Measurements from ENCODE around the gene NABP1. TPM values are rescaled to one million over a fixed set of nuclear protein-coding genes. Genes with fewer than 3 reads are reported as not detected.

NABP1 gene
- total RNA-seq, 1 donor from 2014 or later: 86.0 TPM

DNA sequence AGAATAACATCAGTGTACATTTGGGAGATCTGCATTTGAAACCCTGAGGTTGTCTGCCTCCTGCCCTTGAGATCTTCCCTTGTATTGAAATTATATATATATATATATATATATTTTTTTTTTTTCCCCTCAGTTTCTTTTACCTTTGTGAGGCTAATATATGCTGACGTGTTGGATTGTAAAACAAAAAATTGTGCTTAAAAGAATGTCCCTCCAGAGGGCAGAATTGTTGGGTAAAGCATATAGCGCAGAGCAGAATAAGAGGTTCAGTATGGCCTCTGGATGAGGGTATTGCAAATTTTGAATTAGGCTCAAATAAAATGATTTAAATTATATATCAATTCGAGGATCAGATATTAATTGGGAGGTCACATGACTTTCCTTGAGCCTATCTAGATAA is 12.4 kb downstream of the NABP1 start:
- Mint-ChIP-seq H3K27ac (no peak overlapping the region), H3K27me3 (no peaks in the 10 kb centered on the region), H3K9me3 (no peaks in the 10 kb centered on the region), H3K4me1 (peaks cover 40% of the 10 kb centered on the region), H3K36me3 (ENCODE audit: low read depth) (peaks cover 41% of the 10 kb centered on the region), H3K4me3 (no peak overlapping the region)
- ChIA-PET POLR2A (interaction anchor here (2.6 kb wide), 1 partner anchor 12 kb away, joined by 25 read pairs; the partner anchor contains the start of gene NABP1), CTCF (interaction anchor here (2.6 kb wide), 1 partner anchor 124 kb away, joined by 23 read pairs; no protein-coding TSS in a partner anchor)
- no peak for DNase-seq
- intact Hi-C loops (cut with micrococcal nuclease): loop anchor here (2.0 kb wide), 2 partner anchors 14 to 68 kb away; no protein-coding TSS in a partner anchor
- TF ChIP-seq, protein P1, sequence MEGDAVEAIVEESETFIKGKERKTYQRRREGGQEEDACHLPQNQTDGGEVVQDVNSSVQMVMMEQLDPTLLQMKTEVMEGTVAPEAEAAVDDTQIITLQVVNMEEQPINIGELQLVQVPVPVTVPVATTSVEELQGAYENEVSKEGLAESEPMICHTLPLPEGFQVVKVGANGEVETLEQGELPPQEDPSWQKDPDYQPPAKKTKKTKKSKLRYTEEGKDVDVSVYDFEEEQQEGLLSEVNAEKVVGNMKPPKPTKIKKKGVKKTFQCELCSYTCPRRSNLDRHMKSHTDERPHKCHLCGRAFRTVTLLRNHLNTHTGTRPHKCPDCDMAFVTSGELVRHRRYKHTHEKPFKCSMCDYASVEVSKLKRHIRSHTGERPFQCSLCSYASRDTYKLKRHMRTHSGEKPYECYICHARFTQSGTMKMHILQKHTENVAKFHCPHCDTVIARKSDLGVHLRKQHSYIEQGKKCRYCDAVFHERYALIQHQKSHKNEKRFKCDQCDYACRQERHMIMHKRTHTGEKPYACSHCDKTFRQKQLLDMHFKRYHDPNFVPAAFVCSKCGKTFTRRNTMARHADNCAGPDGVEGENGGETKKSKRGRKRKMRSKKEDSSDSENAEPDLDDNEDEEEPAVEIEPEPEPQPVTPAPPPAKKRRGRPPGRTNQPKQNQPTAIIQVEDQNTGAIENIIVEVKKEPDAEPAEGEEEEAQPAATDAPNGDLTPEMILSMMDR (IDR thresholded peaks at IDR 0.05): no peak
- ATAC-seq (ENCODE audit: low read depth): no peak

DNA sequence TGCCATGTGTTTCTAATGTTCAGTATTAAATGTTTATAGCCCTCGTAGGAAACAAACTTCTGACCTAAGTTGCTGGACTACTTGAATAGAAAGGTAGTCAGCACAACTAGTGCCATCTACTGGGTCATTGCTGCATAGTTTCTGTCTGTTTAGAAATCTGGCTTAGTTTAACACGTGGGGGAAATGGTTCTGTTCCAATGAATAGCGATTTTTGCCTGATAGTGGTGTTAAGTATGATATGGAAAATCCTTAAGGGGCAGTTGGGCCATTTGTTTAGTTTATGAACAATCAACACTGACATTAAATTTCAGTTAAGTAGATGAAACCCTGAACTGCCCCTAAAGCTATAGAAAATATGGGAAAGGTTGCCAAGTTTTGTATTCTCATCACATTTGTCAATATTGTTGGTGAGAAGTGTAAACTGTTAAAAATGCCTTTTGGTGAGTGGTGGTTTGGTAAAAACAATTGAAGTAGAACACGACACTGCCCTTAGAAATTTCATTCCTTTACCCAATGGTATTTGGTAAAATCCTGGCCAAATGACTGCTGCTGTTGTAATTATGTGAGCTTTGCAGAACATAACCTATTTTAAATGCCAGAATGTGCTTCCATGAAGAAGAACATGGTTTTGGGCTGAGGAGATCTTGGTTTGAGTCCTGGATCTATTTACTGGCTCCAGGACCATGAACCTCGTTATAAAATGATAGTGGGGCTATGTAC is 13.2 kb downstream of the NABP1 start:
- no peak for DNase-seq
- intact Hi-C loops (cut with micrococcal nuclease): loop anchor here (1.0 to 2.0 kb wide), 6 partner anchors 14 to 471 kb away; no protein-coding TSS in a partner anchor
- CTCF ChIA-PET: interaction anchor here (0.7 to 2.7 kb wide), 16 partner anchors 10 to 953 kb away, joined by 3 to 38 read pairs (median 4); no protein-coding TSS in a partner anchor
- TF ChIP-seq, protein P1 (IDR thresholded peaks at IDR 0.05): no peak
- POLR2A ChIA-PET: interaction anchor here (0.6 to 1.7 kb wide), 5 partner anchors 14 to 124 kb away, joined by 4 to 8 read pairs (median 5); partner anchors contain the start of gene NABP1
- Mint-ChIP-seq H3K27me3 (no peaks in the 10 kb centered on the region), H3K27ac (peak overlapping the region; percentile 41), H3K4me1 (peaks cover 34% of the 10 kb centered on the region), H3K36me3 (ENCODE audit: low read depth) (peaks cover 38% of the 10 kb centered on the region), H3K9me3 (no peaks in the 10 kb centered on the region), H3K4me3 (no peak overlapping the region)
- peak; percentile 85 for ATAC-seq (ENCODE audit: low read depth)

GRCh38 chr2:191691898-191692297 is 14.0 kb downstream of the NABP1 start:
- H3K36me3 Mint-ChIP-seq (ENCODE audit: low read depth): peaks cover 32% of the 10 kb centered on the region
- intact Hi-C loops (cut with micrococcal nuclease): loop anchor here (1.0 to 2.0 kb wide), 6 partner anchors 15 to 470 kb away; no protein-coding TSS in a partner anchor
- H3K4me3 Mint-ChIP-seq: no peak overlapping the region
- peaks cover 26% of the 10 kb centered on the region for H3K4me1 Mint-ChIP-seq
- DNase-seq (no peak), ATAC-seq (ENCODE audit: low read depth) (no peak)
- POLR2A ChIA-PET: interaction anchor here (0.6 to 1.7 kb wide), 4 partner anchors 14 to 120 kb away, joined by 4 to 8 read pairs (median 5); partner anchors contain the start of gene NABP1
- H3K9me3 Mint-ChIP-seq: no peaks in the 10 kb centered on the region
- CTCF ChIA-PET: interaction anchor here (0.7 to 2.7 kb wide), 15 partner anchors 10 to 953 kb away, joined by 3 to 38 read pairs (median 4); no protein-coding TSS in a partner anchor
- no peak overlapping the region for H3K27ac Mint-ChIP-seq
- TF ChIP-seq, protein P1 (IDR thresholded peaks at IDR 0.05): no peak
- no peaks in the 10 kb centered on the region for H3K27me3 Mint-ChIP-seq

DNA sequence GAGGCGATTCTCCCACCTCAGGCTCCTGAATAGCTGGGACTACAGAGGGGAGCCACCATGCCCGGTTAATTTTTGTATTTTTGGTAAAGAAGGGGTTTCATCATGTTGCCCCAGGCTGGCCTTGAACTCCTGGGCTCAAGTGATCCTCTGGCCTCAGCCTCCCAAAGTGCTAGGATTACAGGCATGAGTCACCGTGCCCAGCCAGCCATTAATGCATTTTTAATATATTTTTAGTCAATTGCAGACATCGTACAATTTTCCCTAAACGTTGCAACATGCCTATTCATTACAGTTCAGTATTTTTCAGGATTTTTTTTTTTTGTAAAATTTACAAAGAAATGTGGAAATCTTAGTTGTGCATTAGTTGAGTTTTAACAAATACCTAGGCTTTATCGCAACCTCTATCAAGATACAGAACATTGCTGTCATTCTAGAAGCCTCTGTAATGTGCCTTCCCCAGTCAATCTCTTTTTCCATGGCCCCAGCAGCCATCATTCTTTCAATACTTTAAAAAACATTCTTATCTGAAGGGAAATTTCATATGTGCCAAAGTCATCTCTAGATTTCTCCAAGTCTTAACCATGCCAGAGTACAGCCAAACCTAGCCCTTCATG is 14.7 kb downstream of the NABP1 start:
- CTCF ChIA-PET: interaction anchor here (1.3 to 2.7 kb wide), 9 partner anchors 14 to 138 kb away, joined by 3 to 38 read pairs (median 6); no protein-coding TSS in a partner anchor
- Mint-ChIP-seq H3K4me3 (no peak overlapping the region), H3K4me1 (peaks cover 22% of the 10 kb centered on the region), H3K27ac (no peak overlapping the region), H3K36me3 (ENCODE audit: low read depth) (peaks cover 27% of the 10 kb centered on the region), H3K27me3 (no peaks in the 10 kb centered on the region), H3K9me3 (no peaks in the 10 kb centered on the region)
- TF ChIP-seq, protein P1 (IDR thresholded peaks at IDR 0.05): no peak
- intact Hi-C loops (cut with micrococcal nuclease): no loop called here
- ATAC-seq (ENCODE audit: low read depth): no peak
- DNase-seq: no peak
- POLR2A ChIA-PET: interaction anchor here (0.6 to 1.7 kb wide), 3 partner anchors 15 to 78 kb away, joined by 4 to 8 read pairs (median 6); partner anchors contain the start of gene NABP1

Measured in activated B cell treated with CpG ODN at 0.5 μM for 24 hours (primary cell).